Smooth muscle cell (in vitro differentiated cells): Measurements from ENCODE around the gene AEN. TPM values are rescaled to one million over a fixed set of nuclear protein-coding genes. Genes with fewer than 3 reads are reported as not detected.
A peak's percentile ranks its signal among the peaks of the same experiment; 100 is the strongest.

ENCODE experiments used
- DNase-seq: peaks from one replicate; lab custom pipeline; 2025; ENCODE audit not compliant: unreplicated experiment; lab: John Stamatoyannopoulos, UW
- H2AFZ ChIP-seq: fragments of 200-600 bp; sonication (generic); 2 replicates; pipeline ENCODE4 v1.6.0; 2016; ENCODE audit warnings: antibody characterized with exemption, low read depth, mild to moderate bottlenecking
- H3F3A ChIP-seq: fragments of 200-600 bp; sonication (generic); 2 replicates; pipeline ENCODE4 v1.6.0; 2017; ENCODE audit warnings: antibody characterized with exemption, low read depth
- H3K27ac ChIP-seq: fragments of 200-600 bp; sonication (generic); 2 replicates; pipeline ENCODE4 v1.5.1; 2016; ENCODE audit warnings: low read depth, mild to moderate bottlenecking
- H3K27me3 ChIP-seq: fragments of 200-600 bp; sonication (generic); 2 replicates; pipeline ENCODE4 v1.6.1; 2016; ENCODE audit warnings: low read depth, mild to moderate bottlenecking
- H3K36me3 ChIP-seq: fragments of 200-600 bp; sonication (generic); 2 replicates; pipeline ENCODE4 v1.5.1; 2016; ENCODE audit warnings: low read depth
- H3K4me1 ChIP-seq: fragments of 200-600 bp; sonication (generic); 2 replicates; pipeline ENCODE4 v1.5.1; 2016; ENCODE audit warnings: low read depth
- H3K4me2 ChIP-seq: fragments of 200-600 bp; sonication (generic); 2 replicates; pipeline ENCODE4 v1.6.0; 2016; ENCODE audit warnings: mild to moderate bottlenecking
- H3K4me3 ChIP-seq: fragments of 200-600 bp; sonication (generic); 2 replicates; pipeline ENCODE4 v1.5.1; 2016; ENCODE audit warnings: mild to moderate bottlenecking
- H3K79me2 ChIP-seq: fragments of 200-600 bp; sonication (generic); 2 replicates; pipeline ENCODE4 v1.6.0; 2016; ENCODE audit warnings: low read depth, mild to moderate bottlenecking
- H3K9ac ChIP-seq: fragments of 200-600 bp; sonication (generic); 2 replicates; pipeline ENCODE4 v1.6.0; 2016; ENCODE audit warnings: low read depth
- H3K9me3 ChIP-seq: fragments of 200-600 bp; sonication (generic); replicated peaks from 2 replicates; pipeline ENCODE4 v1.5.1; 2016; ENCODE audit warnings: low read depth
- H4K20me1 ChIP-seq: fragments of 200-600 bp; sonication (generic); 2 replicates; pipeline ENCODE4 v1.6.0; 2016; ENCODE audit warnings: low read depth
- WGBS: methylation state at CpG from one replicate; pipeline ENCODE4 v1.1.7; 2016; ENCODE audit warnings: low lambda C conversion rate; 5-methylcytosine and 5-hydroxymethylcytosine counted together
- polyA plus RNA-seq: library from polyadenylated mRNA; unstranded; fragments of >200 nt; fragmentation: Nextera tagmentation; extraction: Ambion mirVana; gene quantifications from 2 replicates; pipeline ENCODE4 v1.2.1, GENCODE V29; 2016
- total RNA-seq: library from RNA; depleted of rRNA; stranded (reverse); fragments of >200 nt; gene quantifications from 2 replicates; pipeline ENCODE4 v1.2.3, GENCODE V29; 2014
- TF ChIP-seq, protein P1 (sequence below): fragments of 200-600 bp; sonication (generic); IDR thresholded peaks from 2 replicates; pipeline ENCODE4 v1.5.1; 2017; ENCODE audit warnings: borderline replicate concordance, mild to moderate bottlenecking, antibody characterized with exemption; ENCODE audit not compliant: insufficient read depth, poor library complexity, severe bottlenecking

Gene AEN
- total and polyA plus RNA-seq, 2 experiments from 2014 or later, result 44.5 to 57.6 TPM

DNA sequence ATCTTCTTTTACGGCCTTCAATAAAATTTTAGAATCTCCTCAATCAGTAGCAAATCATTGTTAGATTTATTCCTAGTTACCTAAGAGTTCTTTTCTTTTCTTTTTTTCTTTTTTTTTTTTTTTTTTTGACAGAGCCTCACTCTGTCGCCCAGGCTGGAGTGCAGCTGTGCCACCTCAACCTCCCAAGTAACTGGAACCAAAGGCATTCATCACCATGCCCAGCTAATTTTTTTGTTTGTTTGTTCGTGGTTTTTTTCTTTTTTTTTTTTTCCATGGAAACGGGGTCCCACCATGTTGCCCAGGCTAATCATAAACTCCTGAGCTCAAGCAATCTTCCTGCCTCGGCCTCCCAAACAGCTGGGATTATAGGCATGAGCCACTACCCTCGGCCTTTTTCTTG lies 30.4 kb upstream of the AEN start:
- WGBS, result 94% methylated on average over 6 of the region's 6 CpGs
- H3K36me3 ChIP-seq, result no peaks in the 10 kb centered on the region
- no peaks in the 10 kb centered on the region for H3K27me3 ChIP-seq
- DNase-seq, result no peak
- H3K4me1 ChIP-seq, result no peaks in the 10 kb centered on the region
- H2AFZ ChIP-seq, result no peak overlapping the region
- no peaks in the 10 kb centered on the region for H3K79me2 ChIP-seq
- H3K9me3 ChIP-seq, result no peaks in the 10 kb centered on the region
- H3F3A ChIP-seq, result no peaks in the 10 kb centered on the region
- H3K27ac ChIP-seq, result no peak overlapping the region
- no peaks in the 10 kb centered on the region for H4K20me1 ChIP-seq
- no peak overlapping the region for H3K9ac ChIP-seq
- H3K4me3 ChIP-seq, result no peak overlapping the region
- H3K4me2 ChIP-seq, result no peak overlapping the region
- TF ChIP-seq, protein P1, sequence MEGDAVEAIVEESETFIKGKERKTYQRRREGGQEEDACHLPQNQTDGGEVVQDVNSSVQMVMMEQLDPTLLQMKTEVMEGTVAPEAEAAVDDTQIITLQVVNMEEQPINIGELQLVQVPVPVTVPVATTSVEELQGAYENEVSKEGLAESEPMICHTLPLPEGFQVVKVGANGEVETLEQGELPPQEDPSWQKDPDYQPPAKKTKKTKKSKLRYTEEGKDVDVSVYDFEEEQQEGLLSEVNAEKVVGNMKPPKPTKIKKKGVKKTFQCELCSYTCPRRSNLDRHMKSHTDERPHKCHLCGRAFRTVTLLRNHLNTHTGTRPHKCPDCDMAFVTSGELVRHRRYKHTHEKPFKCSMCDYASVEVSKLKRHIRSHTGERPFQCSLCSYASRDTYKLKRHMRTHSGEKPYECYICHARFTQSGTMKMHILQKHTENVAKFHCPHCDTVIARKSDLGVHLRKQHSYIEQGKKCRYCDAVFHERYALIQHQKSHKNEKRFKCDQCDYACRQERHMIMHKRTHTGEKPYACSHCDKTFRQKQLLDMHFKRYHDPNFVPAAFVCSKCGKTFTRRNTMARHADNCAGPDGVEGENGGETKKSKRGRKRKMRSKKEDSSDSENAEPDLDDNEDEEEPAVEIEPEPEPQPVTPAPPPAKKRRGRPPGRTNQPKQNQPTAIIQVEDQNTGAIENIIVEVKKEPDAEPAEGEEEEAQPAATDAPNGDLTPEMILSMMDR, result no peak

DNA sequence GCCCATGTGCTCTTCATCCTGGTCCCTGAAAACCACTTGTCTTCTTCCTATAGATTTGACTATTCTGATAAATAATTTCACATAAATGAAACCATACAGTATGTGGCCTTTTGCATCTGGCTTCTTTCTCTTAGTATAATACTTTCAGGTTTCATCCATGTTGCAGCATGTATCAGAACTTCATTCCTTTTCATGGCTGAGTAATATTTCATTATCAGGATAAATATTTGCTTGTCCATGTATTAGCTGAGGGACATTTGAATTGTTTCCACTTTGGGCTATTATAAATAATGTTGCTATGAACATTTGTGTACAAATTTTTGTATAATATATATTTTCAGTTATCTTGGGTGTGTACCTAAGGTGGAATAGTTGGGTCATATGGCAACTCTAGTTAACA lies 29.8 kb upstream of the AEN start:
- TF ChIP-seq, protein P1, result no peak
- Histone ChIP-seq H3K9me3 (no peaks in the 10 kb centered on the region), H3F3A (no peaks in the 10 kb centered on the region), H3K27ac (no peak overlapping the region), H3K4me1 (no peaks in the 10 kb centered on the region), H3K4me2 (no peak overlapping the region), H3K4me3 (no peak overlapping the region), H2AFZ (no peak overlapping the region), H3K27me3 (no peaks in the 10 kb centered on the region), H3K36me3 (no peaks in the 10 kb centered on the region), H3K9ac (no peak overlapping the region), H3K79me2 (no peaks in the 10 kb centered on the region), H4K20me1 (no peaks in the 10 kb centered on the region)
- no peak for DNase-seq

DNA sequence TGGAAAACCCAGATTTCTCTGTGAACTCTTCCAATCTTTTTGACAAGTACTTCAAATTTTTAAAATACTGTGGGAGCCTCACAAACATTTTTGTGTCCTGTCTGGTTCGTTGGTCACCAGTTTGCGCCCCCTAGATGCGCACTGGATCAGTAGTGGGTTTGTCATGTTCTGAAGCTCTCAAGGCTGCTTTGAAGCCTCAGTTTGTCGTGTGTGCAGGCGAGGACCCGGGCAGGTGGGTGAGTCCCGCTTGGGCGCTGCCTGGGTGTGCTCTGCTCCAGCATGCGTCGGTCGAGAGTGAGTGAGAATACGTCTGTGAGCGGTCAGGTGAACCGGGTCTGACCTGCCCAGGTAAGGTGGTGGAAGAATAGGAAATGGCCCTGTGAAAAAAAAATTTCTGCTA lies 17.3 kb upstream of the AEN start:
- WGBS, result 9% methylated on average over 14 of the region's 14 CpGs
- TF ChIP-seq, protein P1, result no peak
- no peaks in the 10 kb centered on the region for H3K36me3 ChIP-seq
- peaks cover 78% of the 10 kb centered on the region for H3K27me3 ChIP-seq
- H3K9ac ChIP-seq, result no peak overlapping the region
- H3K9me3 ChIP-seq, result no peaks in the 10 kb centered on the region
- no peaks in the 10 kb centered on the region for H4K20me1 ChIP-seq
- no peaks in the 10 kb centered on the region for H3F3A ChIP-seq
- no peaks in the 10 kb centered on the region for H3K79me2 ChIP-seq
- H3K4me2 ChIP-seq, result no peak overlapping the region
- no peak overlapping the region for H3K27ac ChIP-seq
- no peak overlapping the region for H2AFZ ChIP-seq
- peaks cover 20% of the 10 kb centered on the region for H3K4me1 ChIP-seq
- no peak overlapping the region for H3K4me3 ChIP-seq
- no peak for DNase-seq

DNA sequence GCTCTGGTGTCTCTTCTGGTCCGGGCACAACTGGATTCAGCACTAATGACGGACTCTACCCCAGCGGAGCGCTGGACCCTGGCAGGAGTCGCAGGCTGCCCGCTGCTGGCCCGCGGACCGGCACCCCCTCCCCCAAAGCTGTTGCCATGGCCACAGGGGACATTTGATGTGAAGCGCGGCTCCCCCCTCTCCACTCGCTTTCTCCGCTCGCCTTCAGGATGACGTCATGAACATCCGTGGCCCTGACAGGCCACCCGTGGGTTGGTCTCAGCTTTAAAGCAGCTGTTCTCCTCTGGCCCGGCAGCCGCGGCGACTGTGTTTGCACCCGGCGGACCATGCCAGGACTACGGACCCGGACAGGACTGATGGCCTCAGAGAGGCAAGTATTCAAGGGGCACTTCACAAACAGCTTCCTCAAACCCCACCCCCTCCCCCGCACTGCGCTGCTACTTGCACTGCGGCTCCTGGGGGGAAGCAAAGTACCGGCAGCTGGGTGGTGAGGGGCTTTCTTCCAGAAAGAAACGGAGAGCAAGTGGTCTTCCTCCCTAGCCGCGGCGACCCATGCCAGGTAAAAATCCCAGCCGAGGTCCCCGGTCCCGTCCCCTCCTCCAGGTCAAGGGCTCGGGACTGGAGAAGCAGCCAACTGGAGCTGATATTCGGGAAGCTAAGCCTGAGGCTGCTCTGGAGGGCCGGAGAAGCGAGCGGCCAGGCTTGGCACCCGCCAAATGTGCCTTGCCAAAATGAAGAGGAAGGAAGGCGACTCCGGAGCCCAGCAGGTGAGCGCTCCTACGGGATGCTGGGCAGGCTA lies 16.6 kb upstream of the AEN start:
- peaks cover 85% of the 10 kb centered on the region for H3K27me3 ChIP-seq

More for the DNA sequence above, 16.6 kb upstream of the AEN start:
- H4K20me1 ChIP-seq, result no peaks in the 10 kb centered on the region
- 2% methylated on average over 43 of the region's 46 CpGs for WGBS
- H3K9ac ChIP-seq, result no peak overlapping the region
- H3K9me3 ChIP-seq, result no peaks in the 10 kb centered on the region
- H3K4me2 ChIP-seq, result peak overlapping the region; percentile 78
- no peak overlapping the region for H2AFZ ChIP-seq
- no peaks in the 10 kb centered on the region for H3K36me3 ChIP-seq
- H3F3A ChIP-seq, result no peaks in the 10 kb centered on the region
- peaks cover 23% of the 10 kb centered on the region for H3K4me1 ChIP-seq
- DNase-seq, result no peak
- peak overlapping the region; percentile 5 for H3K4me3 ChIP-seq
- H3K27ac ChIP-seq, result no peak overlapping the region
- TF ChIP-seq, protein P1, result no peak
- H3K79me2 ChIP-seq, result no peaks in the 10 kb centered on the region
